SK-N-SH treated with all-trans-retinoic acid at 6 μM for 48 hours (cell line): ENCODE data around the gene TMC5.

Experiments
- CREB5 ChIP-seq: fragments of 250-450 bp; sonication (Bioruptor Pico); IDR thresholded peaks from 2 replicates; pipeline ENCODE4 v1.5.1; 2020; ENCODE audit warnings: low read depth, mild to moderate bottlenecking, moderate library complexity
- CSRNP3 ChIP-seq: fragments of 250-450 bp; sonication (Bioruptor Pico); IDR thresholded peaks from 2 replicates; pipeline ENCODE4 v1.5.1; 2021; ENCODE audit warnings: mild to moderate bottlenecking, moderate library complexity
- PATZ1 ChIP-seq: fragments of 250-450 bp; sonication (Bioruptor Pico); IDR thresholded peaks from 2 replicates; pipeline ENCODE4 v1.8.0; 2020; ENCODE audit warnings: mild to moderate bottlenecking, moderate library complexity, borderline replicate concordance
- TOX ChIP-seq: fragments of 250-450 bp; sonication (Bioruptor Pico); IDR thresholded peaks from 2 replicates; pipeline ENCODE4 v1.8.0; 2021; ENCODE audit warnings: mild to moderate bottlenecking, moderate library complexity, borderline replicate concordance
- ZNF565 ChIP-seq: fragments of 450-650 bp; formaldehyde crosslinking; conservative IDR thresholded peaks from 2 replicates; pipeline ENCODE4 v1.5.0; 2020; ENCODE audit warnings: low read depth, mild to moderate bottlenecking, moderate library complexity

GRCh38 chr16:19411298-19411697 is 6.4 kb upstream of the TMC5 start:
- TF ChIP-seq TOX, result no peak
- TF ChIP-seq PATZ1 (CRISPR knock-in tag), result no peak
- TF ChIP-seq CREB5 (CRISPR knock-in tag), result no peak
- no peak for TF ChIP-seq CSRNP3
- no peak for TF ChIP-seq ZNF565 (CRISPR knock-in tag)
